OCI-LY7 (cell line): ENCODE data around the gene COL5A2. TPM values are rescaled to one million over a fixed set of nuclear protein-coding genes. Genes with fewer than 3 reads are reported as not detected.

Experiments
- BruUV-seq: library from RNA; stranded (reverse); fragments of 400-500 nt; replicated peaks from 2 replicates; lab custom pipeline; 2021; lab: Mats Ljungman, UMichigan
- CTCF ChIA-PET: fragments of 300-600 bp; sonication (Branson Sonifier 250); formaldehyde crosslinking; loops from one replicate; lab custom pipeline; 2022; ENCODE audit warnings: antibody characterized with exemption; ENCODE audit not compliant: unreplicated experiment; lab: Charles Lee
- POLR2A ChIA-PET: fragments of 300-600 bp; sonication (Branson Sonifier 250); formaldehyde crosslinking; loops from one replicate; lab custom pipeline; 2022; ENCODE audit warnings: antibody characterized with exemption; lab: Charles Lee
- DNase-seq: peaks from one replicate; pipeline ENCODE4 v3.0.0-alpha.2; 2015; ENCODE audit warnings: low spot score
- H2AFZ ChIP-seq: fragments of 200-600 bp; sonication (generic), shearing (Covaris generic); 2 replicates; pipeline ENCODE4 v1.6.1; 2014; ENCODE audit warnings: mild to moderate bottlenecking, antibody characterized with exemption, low read length, moderate library complexity
- H3K27ac ChIP-seq: fragments of 200-600 bp; sonication (generic); 2 replicates; pipeline ENCODE4 v1.5.1; 2014; ENCODE audit warnings: mixed run types, low read depth, mild to moderate bottlenecking, moderate library complexity, low read length, inconsistent platforms; ENCODE audit not compliant: poor library complexity, severe bottlenecking
- H3K36me3 ChIP-seq: fragments of 200-600 bp; sonication (generic); 2 replicates; pipeline ENCODE4 v1.6.1; 2014; ENCODE audit warnings: mild to moderate bottlenecking, antibody characterized with exemption, low read length, moderate library complexity, mixed read lengths; ENCODE audit not compliant: insufficient read depth
- H3K4me1 ChIP-seq: fragments of 200-600 bp; sonication (generic); 2 replicates; pipeline ENCODE4 v1.5.1; 2014; ENCODE audit warnings: mild to moderate bottlenecking, low read length; ENCODE audit not compliant: insufficient read depth, poor library complexity, severe bottlenecking
- H3K4me2 ChIP-seq: fragments of 200-600 bp; sonication (generic); 2 replicates; pipeline ENCODE4 v1.6.1; 2014; ENCODE audit warnings: mild to moderate bottlenecking, low read length
- H3K4me3 ChIP-seq: fragments of 200-600 bp; sonication (generic); 2 replicates; pipeline ENCODE4 v1.5.1; 2014; ENCODE audit warnings: mild to moderate bottlenecking, low read depth, low read length; ENCODE audit not compliant: poor library complexity, severe bottlenecking
- H3K79me2 ChIP-seq: fragments of 200-600 bp; sonication (generic); 2 replicates; pipeline ENCODE4 v1.6.1; 2016; ENCODE audit warnings: low read depth, mild to moderate bottlenecking, low read length, moderate library complexity, mixed read lengths; ENCODE audit not compliant: insufficient read depth
- H3K9me2 ChIP-seq: fragments of 200-600 bp; sonication (generic); 2 replicates; pipeline ENCODE4 v1.6.1; 2016; ENCODE audit warnings: mild to moderate bottlenecking, low read length, mixed read lengths; ENCODE audit not compliant: insufficient read depth
- H3K9me3 ChIP-seq: fragments of 200-600 bp; sonication (generic); 2 replicates; pipeline ENCODE4 v1.6.1; 2014; ENCODE audit warnings: mild to moderate bottlenecking, mixed run types, low read length, mixed read lengths
- H4K20me1 ChIP-seq: fragments of 200-600 bp; sonication (generic); 2 replicates; pipeline ENCODE4 v1.6.1; 2014; ENCODE audit warnings: mild to moderate bottlenecking, antibody characterized with exemption, low read length, moderate library complexity, mixed read lengths; ENCODE audit not compliant: insufficient read depth
- CTCF ChIP-seq: fragments of 200-600 bp; sonication (generic); conservative IDR thresholded peaks from 2 replicates; pipeline ENCODE4 v1.5.1; 2014; ENCODE audit warnings: mild to moderate bottlenecking, antibody characterized with exemption, low read length, moderate library complexity, mixed read lengths
- EZH2phosphoT487 ChIP-seq: fragments of 200-600 bp; sonication (generic); IDR thresholded peaks from 2 replicates; pipeline ENCODE4 v1.6.1; 2018; ENCODE audit warnings: low read depth, borderline replicate concordance, mild to moderate bottlenecking, mixed run types, antibody characterized with exemption, low read length, moderate library complexity, mixed read lengths
- intact Hi-C: fragments of 100-400 bp; cut with micrococcal nuclease; formaldehyde crosslinking; loops from one replicate; pipeline ENCODE4 v1.10.0; 2022; ENCODE audit not compliant: unreplicated experiment
- total RNA-seq, 2 experiments: library from RNA; depleted of rRNA in 1 of 2; stranded (reverse); fragments of >200 nt in 1 of 2; shearing (Covaris generic) in 1 of 2; gene quantifications; 2 replicates each; pipeline ENCODE4 v1.2.3, GENCODE V29; 2014 to 2022

COL5A2 gene
- total RNA-seq, 2 experiments from 2014 or later, result 0.50 to 0.61 TPM

- Histone ChIP-seq H3K36me3 (no peaks in the 10 kb centered on the region), H3K79me2 (no peaks in the 10 kb centered on the region), H3K9me2 (no peaks in the 10 kb centered on the region), H3K4me1 (no peaks in the 10 kb centered on the region), H3K4me3 (no peak overlapping the region), H3K9me3 (no peaks in the 10 kb centered on the region), H3K4me2 (no peak overlapping the region), H3K27ac (no peak overlapping the region), H2AFZ (no peak overlapping the region), H4K20me1 (no peaks in the 10 kb centered on the region)
- ChIA-PET CTCF (no interaction called here), POLR2A (interaction anchor here (0.7 to 0.9 kb wide), 2 partner anchors 12 to 35 kb away, joined by 3 read pairs; partner anchors contain the start of gene COL5A2)
- no peak for DNase-seq
- no TSS peak for BruUV-seq
- intact Hi-C loops, result no loop called here
- no peak for TF ChIP-seq EZH2phosphoT487
- no peak for TF ChIP-seq CTCF
Observed at GRCh38 chr2:189191766-189192165, 12.2 kb upstream of the COL5A2 start.

GRCh38 chr2:189190685-189191084 is 11.1 kb upstream of the COL5A2 start:
- no peak overlapping the region for H3K4me2 ChIP-seq
- H3K9me3 ChIP-seq, result no peaks in the 10 kb centered on the region
- ChIA-PET POLR2A (interaction anchor here (0.8 kb wide), 1 partner anchor 8 kb away, joined by 3 read pairs; no protein-coding TSS in a partner anchor), CTCF (interaction anchor here (0.6 kb wide), 1 partner anchor 1942 kb away, joined by 4 read pairs; no protein-coding TSS in a partner anchor)
- no peaks in the 10 kb centered on the region for H3K4me1 ChIP-seq
- H3K9me2 ChIP-seq, result no peaks in the 10 kb centered on the region
- no peaks in the 10 kb centered on the region for H4K20me1 ChIP-seq
- intact Hi-C loops, result no loop called here
- TF ChIP-seq CTCF (no peak), EZH2phosphoT487 (no peak)
- no peaks in the 10 kb centered on the region for H3K36me3 ChIP-seq
- no TSS peak for BruUV-seq
- H3K79me2 ChIP-seq, result no peaks in the 10 kb centered on the region
- H3K27ac ChIP-seq, result no peak overlapping the region
- no peak overlapping the region for H3K4me3 ChIP-seq
- no peak for DNase-seq
- H2AFZ ChIP-seq, result no peak overlapping the region

GRCh38 chr2:189188115-189188805 is 8.7 kb upstream of the COL5A2 start:
- CTCF ChIA-PET, result interaction anchor here (1.1 kb wide), 1 partner anchor 69 kb away, joined by 3 read pairs; no protein-coding TSS in a partner anchor
- no peaks in the 10 kb centered on the region for H3K4me1 ChIP-seq
- POLR2A ChIA-PET, result no interaction called here
- H4K20me1 ChIP-seq, result no peaks in the 10 kb centered on the region
- H3K4me3 ChIP-seq, result no peak overlapping the region
- no peak overlapping the region for H2AFZ ChIP-seq
- no peaks in the 10 kb centered on the region for H3K79me2 ChIP-seq
- H3K4me2 ChIP-seq, result no peak overlapping the region
- H3K9me2 ChIP-seq, result no peaks in the 10 kb centered on the region
- TF ChIP-seq CTCF, result no peak
- no peak for TF ChIP-seq EZH2phosphoT487
- DNase-seq, result no peak
- H3K27ac ChIP-seq, result no peak overlapping the region
- intact Hi-C loops, result no loop called here
- no peaks in the 10 kb centered on the region for H3K36me3 ChIP-seq
- no TSS peak for BruUV-seq
- H3K9me3 ChIP-seq, result no peaks in the 10 kb centered on the region
